Fibroblast of skin of right quadriceps (primary cell): ENCODE results near the gene GCC1.
"Not testable (repeated sequence)": the region's sequence is repeated elsewhere in the genome, so short reads cannot be mapped to it uniquely, and the experiment has no call there.

ENCODE experiments used
- DNase-seq: peaks from one replicate; pipeline ENCODE4 v3.0.0-alpha.2; 2013

GCC1 gene

GRCh38 chr7:127588697-127589482, 3.5 kb upstream of the GCC1 start:
- DNase-seq, result peak; percentile 64

DNA sequence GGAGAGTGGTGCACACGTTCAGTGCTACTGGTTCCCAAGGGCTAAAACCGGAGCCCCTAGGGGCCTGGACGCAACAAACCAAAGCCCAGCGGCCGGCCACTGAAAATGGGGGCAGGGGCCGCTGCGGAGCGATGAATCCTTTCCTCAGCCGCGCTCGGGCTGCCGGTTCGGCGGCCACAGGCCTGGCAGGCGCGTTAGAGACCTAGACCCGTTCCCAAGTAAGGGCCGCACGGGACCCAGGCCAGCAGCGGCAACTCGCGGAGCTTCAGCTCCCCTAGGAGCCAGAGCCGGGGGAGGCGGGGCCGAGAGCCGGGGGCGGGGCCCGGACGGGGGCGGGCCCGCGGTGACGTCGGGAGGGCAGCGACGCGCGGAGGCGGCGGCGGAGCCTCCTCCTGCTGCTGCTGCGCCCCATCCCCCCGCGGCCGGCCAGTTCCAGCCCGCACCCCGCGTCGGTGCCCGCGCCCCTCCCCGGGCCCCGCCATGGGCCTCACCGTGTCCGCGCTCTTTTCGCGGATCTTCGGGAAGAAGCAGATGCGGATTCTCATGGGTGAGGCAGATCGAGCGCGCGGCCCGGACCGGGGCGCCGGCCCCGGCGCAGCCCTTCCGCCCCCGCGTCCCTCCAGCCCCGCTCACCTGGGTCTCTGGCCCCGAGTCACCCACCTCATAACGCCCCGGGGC, 2.8 kb upstream of the GCC1 start, which contains the start of gene ARF5:
TSS of gene ARF5 (plus strand) at position 393 of the 678 bp plus-strand sequence. CDS start at position 481, 88 bp downstream.
- DNase-seq, result peak; percentile 84

GRCh38 chr7:127587663-127588018, 2.2 kb upstream of the GCC1 start:
- DNase-seq, result no peak

DNA sequence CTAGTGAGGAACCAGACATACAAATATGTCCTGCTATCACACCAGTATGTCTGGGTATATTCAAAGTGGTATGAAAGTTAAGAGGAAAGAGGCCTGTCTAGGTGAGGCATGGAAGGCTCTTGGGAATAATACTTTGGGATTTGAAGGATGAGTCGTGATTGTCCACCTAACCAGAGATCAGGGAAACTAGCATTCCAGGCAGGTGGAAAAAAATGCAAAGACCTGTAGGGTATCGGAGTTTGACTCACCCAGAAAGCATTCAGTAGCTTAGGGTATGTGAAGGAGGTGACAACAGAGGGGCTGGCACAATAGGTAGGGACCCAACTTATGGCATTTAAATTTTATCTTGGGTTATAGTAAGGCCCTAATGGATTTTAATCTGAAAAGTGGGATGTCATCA, 950 bp upstream of the GCC1 start:
- no peak for DNase-seq

GRCh38 chr7:127584648-127585043, 750 bp downstream of the GCC1 start:
- DNase-seq, result no peak

DNA sequence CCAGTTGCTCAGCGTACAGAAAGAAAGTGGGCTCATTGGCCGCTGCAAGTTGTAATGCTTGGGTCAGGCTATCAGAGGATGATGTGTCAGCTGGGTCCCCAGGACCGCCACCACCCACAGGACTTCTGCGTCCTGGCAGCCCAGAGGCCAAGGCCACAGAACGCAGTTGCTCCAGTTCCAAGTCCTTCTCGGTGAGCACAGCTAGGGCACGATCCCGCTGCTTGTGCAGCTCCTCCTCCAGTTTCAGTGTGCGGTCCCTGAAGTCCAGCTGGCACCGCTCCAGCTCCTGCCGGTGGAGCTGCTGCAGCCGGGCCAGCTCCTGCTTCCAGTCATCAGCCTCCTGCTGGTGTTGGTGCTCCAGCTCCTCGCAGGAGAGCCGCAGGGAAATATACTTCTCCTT, 3.0 kb downstream of the GCC1 start:
- no peak for DNase-seq

DNA sequence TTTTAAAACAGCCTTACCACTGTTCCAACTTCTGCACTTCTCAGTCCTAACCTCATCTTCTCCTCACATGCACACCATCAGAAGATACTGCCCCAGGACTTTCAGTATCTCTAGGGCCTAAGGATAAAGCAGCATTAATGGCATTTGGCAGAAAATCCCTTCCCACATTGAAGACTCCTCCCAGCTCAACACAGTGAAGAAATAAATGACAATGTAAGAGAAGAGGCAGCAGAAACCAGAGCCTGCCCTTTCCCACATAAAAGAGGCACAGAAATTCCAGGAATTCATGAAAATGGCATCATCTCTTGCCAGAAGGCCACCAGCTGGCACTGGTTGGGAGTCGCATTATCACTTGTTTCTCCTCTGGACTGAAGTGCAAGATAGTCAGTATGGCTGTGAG, 3.7 kb downstream of the GCC1 start:
- peak; percentile 5 for DNase-seq

DNA sequence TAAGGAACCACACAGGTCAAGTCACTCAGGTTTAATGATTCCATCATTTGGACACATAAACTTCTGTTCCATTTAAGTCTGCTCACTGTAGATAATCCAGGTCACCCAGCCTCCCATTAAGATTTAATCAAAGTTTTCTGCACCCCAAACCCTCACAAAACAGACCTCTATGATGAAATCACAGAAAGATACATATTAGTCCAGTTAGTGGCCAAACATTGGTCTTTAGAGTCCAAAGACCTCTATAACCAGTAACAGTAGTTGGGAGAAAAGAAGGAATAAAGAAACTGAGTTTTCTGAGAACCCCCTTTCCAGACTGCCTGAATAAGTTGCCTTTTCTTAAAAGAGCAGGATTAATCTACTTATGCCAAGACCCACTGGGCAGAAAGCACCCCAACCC, 4.8 kb downstream of the GCC1 start:
- DNase-seq, result no peak

DNA sequence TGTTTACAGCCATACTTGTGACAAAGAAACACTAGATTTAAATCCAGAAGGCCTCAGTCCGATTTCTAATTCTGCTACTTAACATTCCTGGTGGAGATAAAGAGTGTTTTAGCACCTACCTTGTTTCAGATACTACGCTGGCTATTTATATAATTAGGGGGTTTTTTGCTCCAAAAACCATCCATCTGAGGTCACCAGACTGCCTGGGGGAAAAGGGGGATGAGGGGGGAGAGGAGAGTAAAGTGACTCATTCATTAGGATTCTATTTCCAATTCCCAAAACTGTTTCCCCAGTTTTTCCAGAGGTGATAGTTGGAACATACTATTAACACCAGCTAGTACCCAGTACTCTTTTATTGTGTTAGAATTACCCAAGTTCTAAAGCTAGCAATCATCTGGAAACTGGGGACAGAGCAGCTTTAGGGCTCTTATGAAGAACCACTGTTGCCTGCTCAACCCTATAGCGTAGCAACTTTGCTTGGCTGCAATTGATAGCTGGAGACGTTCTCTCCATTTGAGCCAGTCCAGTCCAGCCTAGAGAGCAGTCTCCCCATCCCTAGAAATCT, 6.6 kb downstream of the GCC1 start:
- peak; percentile 32 for DNase-seq

DNA sequence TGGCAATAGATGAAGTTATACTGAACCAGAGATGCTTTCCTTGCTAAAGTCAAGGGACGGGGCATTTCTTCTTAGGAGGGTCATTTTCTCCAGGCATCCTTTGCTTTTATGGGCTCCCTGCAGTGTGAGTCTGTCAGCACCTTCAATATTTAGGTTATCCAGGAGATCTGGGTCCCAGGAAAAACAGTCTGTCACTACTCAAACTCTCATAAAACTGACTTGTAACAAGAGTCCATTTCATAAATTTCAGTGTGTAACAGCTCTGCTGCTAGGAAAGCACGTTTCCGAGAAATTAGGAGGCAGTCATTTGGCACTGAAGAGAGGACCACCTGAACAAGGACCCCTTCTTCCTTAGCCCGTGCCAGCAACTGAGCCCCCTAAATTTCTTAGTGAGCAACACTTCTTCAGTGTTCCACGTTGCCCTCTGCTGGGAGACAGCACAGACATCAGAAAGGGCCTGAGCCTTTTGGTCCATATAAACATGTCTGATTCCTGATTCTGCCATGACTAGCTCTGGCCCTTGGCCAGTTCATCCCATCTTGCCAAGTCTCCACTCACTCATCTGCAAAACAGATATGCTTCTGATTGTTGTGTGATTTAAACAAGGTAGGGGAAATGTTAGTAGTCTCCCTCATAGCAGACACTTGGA, 7.2 kb downstream of the GCC1 start:
- DNase-seq, result peak; percentile 42

DNA sequence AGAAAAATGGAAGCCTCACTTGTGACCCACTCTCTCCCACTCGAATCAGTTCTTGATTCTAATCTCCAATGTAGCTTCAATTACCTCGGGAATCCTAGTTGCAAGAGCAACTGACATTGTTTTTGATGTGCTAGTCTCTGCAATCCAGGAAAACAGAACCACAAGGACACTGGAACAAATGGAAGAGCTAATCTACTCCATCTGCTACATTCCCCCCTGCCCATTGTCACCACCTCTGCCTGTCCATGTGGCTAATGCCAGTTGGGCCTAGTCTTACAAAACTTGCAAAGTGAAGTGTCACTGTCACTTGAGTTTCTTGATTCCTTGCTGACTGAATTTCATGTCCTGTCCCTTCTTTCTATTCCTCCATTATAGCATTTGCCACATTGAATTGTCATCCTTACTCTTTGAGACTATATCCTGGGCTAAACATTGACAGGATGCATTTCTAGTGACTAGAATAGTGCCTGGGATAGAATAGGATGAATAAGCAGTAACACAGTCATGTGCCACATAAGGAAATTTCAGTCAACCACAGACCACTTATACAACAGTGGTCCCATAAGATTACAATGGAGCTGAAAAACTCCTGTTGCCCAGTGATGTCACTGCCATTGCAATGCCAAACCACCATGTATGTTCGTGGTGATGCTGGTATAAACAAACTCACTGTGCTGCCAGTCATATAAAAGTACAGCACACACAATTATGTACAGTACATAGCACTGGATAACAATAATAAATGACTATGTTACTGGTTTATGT, 13.5 kb downstream of the GCC1 start:
- DNase-seq, result no peak

- DNase-seq, result not testable (repeated sequence)
Observed at GRCh38 chr7:127568034-127568433, 17.4 kb downstream of the GCC1 start.

- no peak for DNase-seq
Observed at GRCh38 chr7:127566242-127566641, 19.2 kb downstream of the GCC1 start.

DNA sequence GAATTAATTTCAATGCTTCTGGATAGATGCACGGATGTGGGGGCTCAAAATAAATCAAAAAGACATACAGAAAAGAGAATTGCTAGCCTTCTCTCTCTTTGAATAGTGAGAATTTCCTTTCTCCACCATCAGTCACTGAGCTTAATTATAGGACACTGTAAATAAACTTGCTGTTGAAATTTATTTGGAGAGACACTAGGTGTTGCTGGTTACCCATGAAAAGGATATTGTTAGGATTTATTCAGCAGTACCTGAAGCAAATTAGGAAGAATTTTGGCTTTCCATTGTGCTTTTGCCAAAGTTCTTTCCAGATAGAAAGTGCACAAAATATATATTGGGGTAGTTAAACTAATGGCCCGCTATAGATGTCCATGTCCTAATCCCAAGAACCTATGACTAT, 27.6 kb downstream of the GCC1 start:
- no peak for DNase-seq

- DNase-seq, result no peak
Observed at GRCh38 chr7:127556404-127556803, 29.0 kb downstream of the GCC1 start.

DNA sequence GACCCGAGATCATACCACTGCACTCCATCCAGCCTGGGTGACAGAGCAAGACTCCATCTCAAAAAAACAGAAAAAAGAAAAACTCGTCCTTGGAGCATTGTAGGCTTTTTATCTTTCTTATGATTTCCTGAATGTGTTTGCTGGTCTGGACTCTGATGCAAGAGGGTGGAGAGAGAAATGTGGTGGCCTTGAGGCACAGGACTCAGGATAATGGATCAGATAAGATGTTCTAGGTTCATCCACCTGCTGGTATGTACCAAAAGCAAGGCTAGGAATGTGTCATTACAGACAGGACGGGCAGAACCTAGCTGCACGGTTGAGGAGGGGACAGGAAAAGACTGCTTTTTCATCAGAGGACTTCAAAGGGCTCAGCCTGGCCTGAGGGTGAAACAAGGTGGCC, 33.5 kb downstream of the GCC1 start:
- DNase-seq, result no peak

DNA sequence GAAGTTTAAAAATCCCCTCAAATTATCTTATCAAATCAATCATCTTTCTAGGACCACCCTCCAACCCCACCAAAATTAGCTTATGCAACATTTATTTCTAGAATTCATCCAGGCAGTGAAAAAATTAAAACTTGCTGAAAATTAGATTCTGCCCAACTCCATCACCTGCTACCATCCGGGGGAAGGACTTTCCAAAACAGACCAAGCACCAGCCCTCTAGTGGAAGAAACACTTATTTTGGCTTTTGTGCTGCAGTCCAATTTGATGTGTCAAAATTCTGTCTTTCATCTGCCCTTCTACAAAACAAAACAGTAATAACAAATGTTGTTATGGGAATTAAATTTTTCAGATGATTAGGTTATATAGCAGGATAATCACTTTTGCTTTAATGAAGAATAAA, 35.1 kb downstream of the GCC1 start:
- no peak for DNase-seq

DNA sequence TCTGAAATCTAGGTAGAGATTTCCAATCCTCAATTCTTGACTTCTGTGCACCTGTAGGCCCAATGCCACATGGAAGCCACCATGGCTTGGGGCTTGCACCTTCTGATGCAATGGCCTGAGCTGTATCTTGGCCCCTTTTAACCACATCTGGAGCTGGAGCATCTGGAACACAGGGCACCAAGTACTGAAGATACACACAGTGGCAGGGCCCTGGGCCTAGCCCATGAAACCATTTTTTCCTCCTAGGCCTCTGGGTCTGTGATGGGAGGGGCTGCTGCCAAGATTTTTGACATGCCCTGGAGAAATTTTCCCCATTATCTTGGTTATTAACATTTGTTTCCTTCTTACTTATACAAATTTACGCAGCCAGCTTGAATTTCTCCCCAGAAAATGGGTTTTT, 39.1 kb downstream of the GCC1 start:
- no peak for DNase-seq

GRCh38 chr7:127541548-127541947, 43.8 kb downstream of the GCC1 start:
- no peak for DNase-seq

- not testable (repeated sequence) for DNase-seq
Observed at GRCh38 chr7:127540461-127540860, 44.9 kb downstream of the GCC1 start.

GRCh38 chr7:127539116-127539515, 46.3 kb downstream of the GCC1 start:
- DNase-seq, result no peak

GRCh38 chr7:127536741-127537140, 48.7 kb downstream of the GCC1 start:
- DNase-seq, result no peak

GRCh38 chr7:127536394-127536691, 49.1 kb downstream of the GCC1 start:
- DNase-seq, result no peak
